HUES6 (cell line): ENCODE data around the gene MYMX.

Experiments
- H3K27ac ChIP-seq: 2 replicates; pipeline ENCODE4 v1.7.0; 2013; ENCODE audit warnings: low read depth, mild to moderate bottlenecking, low read length, inconsistent platforms
- H3K27me3 ChIP-seq: 2 replicates; pipeline ENCODE4 v1.6.1; 2013; ENCODE audit warnings: low read length; ENCODE audit not compliant: control insufficient read depth, insufficient read depth
- H3K36me3 ChIP-seq: 2 replicates; pipeline ENCODE4 v1.6.1; 2013; ENCODE audit warnings: low read length; ENCODE audit not compliant: control insufficient read depth, insufficient read depth
- H3K4me1 ChIP-seq: 2 replicates; pipeline ENCODE4 v1.6.1; 2013; ENCODE audit warnings: low read length; ENCODE audit not compliant: control insufficient read depth, insufficient read depth
- H3K4me3 ChIP-seq: 2 replicates; pipeline ENCODE4 v1.5.1; 2013; ENCODE audit warnings: low read depth, low read length
- H3K9ac ChIP-seq: one replicate; pipeline ENCODE4 v1.6.1; 2013; ENCODE audit warnings: mild to moderate bottlenecking, low read length
- H3K9me3 ChIP-seq: 2 replicates; pipeline ENCODE4 v1.6.1; 2013; ENCODE audit warnings: low read depth, low read length; ENCODE audit not compliant: control insufficient read depth, insufficient read depth

The MYMX gene

GRCh38 chr6:44202332-44202971 lies 14.3 kb upstream of the MYMX start:
- Histone ChIP-seq H3K4me3 (peak overlapping the region; percentile 4), H3K9me3 (no peaks in the 10 kb centered on the region), H3K36me3 (no peaks in the 10 kb centered on the region), H3K4me1 (peaks cover 50% of the 10 kb centered on the region), H3K27me3 (no peaks in the 10 kb centered on the region), H3K9ac (peak overlapping the region; percentile 84), H3K27ac (peak overlapping the region; percentile 97)

GRCh38 chr6:44202972-44203750 lies 13.6 kb upstream of the MYMX start:
- Histone ChIP-seq H3K4me1 (peaks cover 50% of the 10 kb centered on the region), H3K27ac (peak overlapping the region; percentile 97), H3K9me3 (no peaks in the 10 kb centered on the region), H3K4me3 (peak overlapping the region; percentile 4), H3K36me3 (no peaks in the 10 kb centered on the region), H3K9ac (peak overlapping the region; percentile 84), H3K27me3 (no peaks in the 10 kb centered on the region)

GRCh38 chr6:44203955-44204354 lies 12.8 kb upstream of the MYMX start:
- H3K9me3 ChIP-seq = no peaks in the 10 kb centered on the region
- H3K27me3 ChIP-seq = no peaks in the 10 kb centered on the region
- H3K4me3 ChIP-seq = no peak overlapping the region
- H3K4me1 ChIP-seq = peaks cover 53% of the 10 kb centered on the region
- no peak overlapping the region for H3K27ac ChIP-seq
- no peaks in the 10 kb centered on the region for H3K36me3 ChIP-seq
- H3K9ac ChIP-seq = no peak overlapping the region

- H3K9ac ChIP-seq = no peak overlapping the region
- H3K9me3 ChIP-seq = no peaks in the 10 kb centered on the region
- no peaks in the 10 kb centered on the region for H3K27me3 ChIP-seq
- no peaks in the 10 kb centered on the region for H3K36me3 ChIP-seq
- peaks cover 28% of the 10 kb centered on the region for H3K4me1 ChIP-seq
- no peak overlapping the region for H3K4me3 ChIP-seq
- H3K27ac ChIP-seq = no peak overlapping the region
Measured at GRCh38 chr6:44207966-44208365, 8.8 kb upstream of the MYMX start.

GRCh38 chr6:44211284-44211683 lies 5.4 kb upstream of the MYMX start:
- Histone ChIP-seq H3K36me3 (no peaks in the 10 kb centered on the region), H3K27me3 (no peaks in the 10 kb centered on the region), H3K9me3 (no peaks in the 10 kb centered on the region), H3K9ac (no peak overlapping the region), H3K4me1 (peaks cover 14% of the 10 kb centered on the region), H3K4me3 (no peak overlapping the region), H3K27ac (no peak overlapping the region)

- no peak overlapping the region for H3K4me3 ChIP-seq
- no peak overlapping the region for H3K27ac ChIP-seq
Measured at GRCh38 chr6:44214307-44214706, 2.4 kb upstream of the MYMX start.

GRCh38 chr6:44217332-44218143 lies 812 bp downstream of the MYMX start:
- peak overlapping the region; percentile 86 for H3K9ac ChIP-seq
- peaks cover 46% of the 10 kb centered on the region for H3K4me1 ChIP-seq
- H3K4me3 ChIP-seq = peak overlapping the region; percentile 64; the same call in 1 of the 2 replicates
- no peaks in the 10 kb centered on the region for H3K9me3 ChIP-seq
- H3K36me3 ChIP-seq = no peaks in the 10 kb centered on the region
- peak overlapping the region; percentile 93; the same call in 1 of the 2 replicates for H3K27ac ChIP-seq
- H3K27me3 ChIP-seq = no peaks in the 10 kb centered on the region

More at GRCh38 chr6:44214307-44214706, 2.4 kb upstream of the MYMX start:
- Histone ChIP-seq H3K4me1 (peaks cover 28% of the 10 kb centered on the region), H3K36me3 (no peaks in the 10 kb centered on the region), H3K27me3 (no peaks in the 10 kb centered on the region), H3K9ac (no peak overlapping the region), H3K9me3 (no peaks in the 10 kb centered on the region)

GRCh38 chr6:44219053-44219814 lies 2.5 kb downstream of the MYMX start:
- H3K27me3 ChIP-seq = no peaks in the 10 kb centered on the region
- peaks cover 55% of the 10 kb centered on the region for H3K4me1 ChIP-seq
- peak overlapping the region; percentile 93 for H3K27ac ChIP-seq
- H3K9me3 ChIP-seq = no peaks in the 10 kb centered on the region
- peak overlapping the region; percentile 86 for H3K9ac ChIP-seq
- H3K36me3 ChIP-seq = no peaks in the 10 kb centered on the region
- H3K4me3 ChIP-seq = peak overlapping the region; percentile 64

GRCh38 chr6:44219815-44220784 lies 3.4 kb downstream of the MYMX start:
- Histone ChIP-seq H3K27me3 (no peaks in the 10 kb centered on the region), H3K4me3 (peak overlapping the region; percentile 42), H3K9me3 (no peaks in the 10 kb centered on the region), H3K4me1 (peaks cover 63% of the 10 kb centered on the region), H3K9ac (no peak overlapping the region), H3K36me3 (no peaks in the 10 kb centered on the region), H3K27ac (no peak overlapping the region)

- Histone ChIP-seq H3K27ac (no peak overlapping the region), H3K4me3 (no peak overlapping the region), H3K27me3 (no peaks in the 10 kb centered on the region), H3K36me3 (no peaks in the 10 kb centered on the region), H3K4me1 (peaks cover 69% of the 10 kb centered on the region), H3K9me3 (no peaks in the 10 kb centered on the region), H3K9ac (no peak overlapping the region)
Measured at GRCh38 chr6:44220913-44221290, 4.2 kb downstream of the MYMX start.
